Hepatocyte (in vitro differentiated cells): ENCODE measurements around the gene ALOX5.

Experiments
- CTCF ChIP-seq: fragments of 200-600 bp; sonication (generic); IDR thresholded peaks from 2 replicates; pipeline ENCODE4 v1.5.1; 2016; ENCODE audit warnings: antibody characterized with exemption, mild to moderate bottlenecking; ENCODE audit not compliant: poor library complexity
- EZH2 ChIP-seq: fragments of 200-600 bp; sonication (generic); IDR thresholded peaks from 2 replicates; pipeline ENCODE4 v1.6.1; 2016; ENCODE audit warnings: antibody characterized with exemption, mild to moderate bottlenecking, borderline replicate concordance
- EZH2phosphoT487 ChIP-seq: fragments of 200-600 bp; sonication (generic); IDR thresholded peaks from one replicate; pipeline ENCODE4 v1.6.1; 2018; ENCODE audit warnings: antibody characterized with exemption, mild to moderate bottlenecking, low read depth, moderate library complexity; ENCODE audit not compliant: unreplicated experiment, severe bottlenecking

DNA sequence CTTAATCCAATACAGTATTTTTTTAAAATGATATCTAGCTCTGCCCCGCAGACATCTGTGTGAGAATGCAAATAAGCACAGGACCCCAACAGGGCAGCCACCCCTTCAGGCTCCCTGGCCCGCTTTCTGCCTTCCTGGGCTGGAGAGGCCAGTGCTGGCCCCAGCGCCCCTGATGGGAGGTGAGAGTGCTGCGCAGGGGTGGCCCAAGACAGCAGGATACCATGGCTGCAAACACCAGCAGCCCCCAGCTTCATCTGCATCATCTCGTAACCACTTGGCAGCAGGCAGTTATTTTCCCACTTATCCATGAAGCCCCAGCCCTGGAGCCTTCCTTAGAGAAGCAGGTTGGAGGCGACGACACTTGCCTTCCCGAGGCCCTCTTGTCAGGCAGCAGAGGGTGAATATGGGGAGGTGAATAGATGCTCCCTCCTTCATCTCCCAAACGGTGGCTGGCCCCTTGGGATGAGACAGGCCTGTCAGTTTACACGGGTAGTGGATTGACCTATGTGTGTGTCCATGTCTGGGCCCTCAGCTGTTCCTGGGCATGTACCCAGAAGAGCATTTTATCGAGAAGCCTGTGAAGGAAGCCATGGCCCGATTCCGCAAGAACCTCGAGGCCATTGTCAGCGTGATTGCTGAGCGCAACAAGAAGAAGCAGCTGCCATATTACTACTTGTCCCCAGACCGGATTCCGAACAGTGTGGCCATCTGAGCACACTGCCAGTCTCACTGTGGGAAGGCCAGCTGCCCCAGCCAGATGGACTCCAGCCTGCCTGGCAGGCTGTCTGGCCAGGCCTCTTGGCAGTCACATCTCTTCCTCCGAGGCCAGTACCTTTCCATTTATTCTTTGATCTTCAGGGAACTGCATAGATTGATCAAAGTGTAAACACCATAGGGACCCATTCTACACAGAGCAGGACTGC, 71.2 kb downstream of the ALOX5 start:
- TF ChIP-seq CTCF (no peak), EZH2phosphoT487 (no peak), EZH2 (no peak)
